MM.1S (cell line): ENCODE results near the gene PIK3R3.

Source experiments
- EZH2 ChIP-seq: fragments of 300-600 bp; sonication (generic); optimal IDR thresholded peaks from 2 replicates; pipeline ENCODE3; 2017; ENCODE audit warnings: low read depth, mild to moderate bottlenecking, antibody characterized with exemption, low read length, mixed read lengths
- TF ChIP-seq, protein P1 (sequence below): fragments of 300-600 bp; sonication (generic); IDR thresholded peaks from 2 replicates; pipeline ENCODE4 v1.5.1; 2016; ENCODE audit warnings: antibody characterized with exemption, low read length, mixed read lengths

DNA sequence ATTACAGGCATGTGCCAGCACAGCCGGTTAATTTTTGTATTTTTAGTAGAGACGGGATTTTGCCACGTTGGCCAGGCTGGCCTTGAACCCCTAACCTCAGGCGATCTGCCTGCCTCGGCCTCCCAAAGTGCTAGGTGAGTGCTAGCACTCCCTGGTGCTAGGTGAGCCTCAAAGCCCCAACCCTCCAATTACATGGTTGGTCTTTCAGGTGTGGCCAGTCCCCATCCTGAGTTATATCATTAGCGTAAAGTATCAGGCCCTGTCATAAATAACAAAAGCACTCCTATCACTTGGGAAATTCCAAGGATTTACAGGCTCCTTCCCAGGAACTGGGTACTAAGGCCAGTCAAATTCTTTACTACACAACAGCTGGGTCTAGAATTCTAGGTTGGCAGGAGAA is 138.0 kb downstream of the PIK3R3 start:
- TF ChIP-seq, protein P1, sequence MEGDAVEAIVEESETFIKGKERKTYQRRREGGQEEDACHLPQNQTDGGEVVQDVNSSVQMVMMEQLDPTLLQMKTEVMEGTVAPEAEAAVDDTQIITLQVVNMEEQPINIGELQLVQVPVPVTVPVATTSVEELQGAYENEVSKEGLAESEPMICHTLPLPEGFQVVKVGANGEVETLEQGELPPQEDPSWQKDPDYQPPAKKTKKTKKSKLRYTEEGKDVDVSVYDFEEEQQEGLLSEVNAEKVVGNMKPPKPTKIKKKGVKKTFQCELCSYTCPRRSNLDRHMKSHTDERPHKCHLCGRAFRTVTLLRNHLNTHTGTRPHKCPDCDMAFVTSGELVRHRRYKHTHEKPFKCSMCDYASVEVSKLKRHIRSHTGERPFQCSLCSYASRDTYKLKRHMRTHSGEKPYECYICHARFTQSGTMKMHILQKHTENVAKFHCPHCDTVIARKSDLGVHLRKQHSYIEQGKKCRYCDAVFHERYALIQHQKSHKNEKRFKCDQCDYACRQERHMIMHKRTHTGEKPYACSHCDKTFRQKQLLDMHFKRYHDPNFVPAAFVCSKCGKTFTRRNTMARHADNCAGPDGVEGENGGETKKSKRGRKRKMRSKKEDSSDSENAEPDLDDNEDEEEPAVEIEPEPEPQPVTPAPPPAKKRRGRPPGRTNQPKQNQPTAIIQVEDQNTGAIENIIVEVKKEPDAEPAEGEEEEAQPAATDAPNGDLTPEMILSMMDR: no peak
- no peak for TF ChIP-seq EZH2
